Lung microvascular endothelial cell (primary cell): ENCODE measurements around the gene SLC35B2. TPM values are rescaled to one million over a fixed set of nuclear protein-coding genes. Genes with fewer than 3 reads are reported as not detected.

Experiments used
- DNase-seq, 2 donors: peaks; one replicate each; pipeline versions ENCODE4 v3.0.0 to v3.0.0-alpha.2; 2010; ENCODE audit warnings: low read depth in 2 of 2
- total RNA-seq: library from RNA; depleted of rRNA; stranded (reverse); fragments of >200 nt; gene quantifications from 2 replicates; pipeline ENCODE4 v1.2.1, GENCODE V29; 2014

Gene SLC35B2
- total RNA-seq, 1 donor from 2014 or later = 40.3 TPM

DNA sequence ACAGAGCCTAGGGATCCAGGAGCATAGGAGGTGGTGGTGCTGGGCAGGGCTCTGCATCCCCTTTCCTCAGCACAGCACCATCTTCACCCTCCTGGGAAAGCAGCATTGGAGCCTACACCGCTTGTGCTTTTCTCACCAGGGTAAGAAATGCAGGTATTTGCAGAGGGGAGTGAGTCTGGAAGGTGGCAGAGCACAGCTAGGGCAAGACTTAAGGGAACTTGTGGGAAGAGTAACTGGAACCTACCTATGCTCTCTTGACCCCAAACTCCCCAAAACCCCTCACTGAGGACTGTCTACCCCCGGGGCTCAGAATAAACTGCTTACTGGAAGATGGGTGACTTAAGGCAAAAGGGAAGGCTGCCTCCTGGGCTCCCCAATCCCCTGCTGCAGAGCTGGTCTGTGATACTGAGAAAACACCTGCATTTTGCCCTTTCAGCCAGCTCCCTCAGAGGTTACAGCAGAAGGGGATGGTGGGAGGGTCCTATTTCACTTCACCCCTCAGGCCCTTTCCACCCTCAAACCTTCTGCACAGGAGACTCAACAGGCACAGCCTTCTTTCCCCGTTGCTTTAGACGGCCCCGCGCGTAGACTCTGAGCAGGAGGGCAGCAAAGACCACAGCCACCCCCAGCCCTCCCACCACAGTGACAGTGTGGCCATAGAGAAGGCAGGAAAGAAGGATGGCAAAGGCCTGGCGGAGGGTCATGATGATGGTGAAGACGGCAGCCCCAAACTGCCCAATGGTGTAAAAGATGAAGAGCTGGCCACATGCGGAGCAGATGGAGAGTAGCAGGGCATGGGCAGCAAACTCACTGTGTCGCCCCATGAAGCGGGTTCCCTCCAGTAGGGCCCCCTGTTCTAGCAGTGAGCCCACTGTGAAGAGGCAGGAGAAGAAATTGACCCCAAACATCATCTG, 2.9 kb downstream of the SLC35B2 start:
- no peak for DNase-seq

DNA sequence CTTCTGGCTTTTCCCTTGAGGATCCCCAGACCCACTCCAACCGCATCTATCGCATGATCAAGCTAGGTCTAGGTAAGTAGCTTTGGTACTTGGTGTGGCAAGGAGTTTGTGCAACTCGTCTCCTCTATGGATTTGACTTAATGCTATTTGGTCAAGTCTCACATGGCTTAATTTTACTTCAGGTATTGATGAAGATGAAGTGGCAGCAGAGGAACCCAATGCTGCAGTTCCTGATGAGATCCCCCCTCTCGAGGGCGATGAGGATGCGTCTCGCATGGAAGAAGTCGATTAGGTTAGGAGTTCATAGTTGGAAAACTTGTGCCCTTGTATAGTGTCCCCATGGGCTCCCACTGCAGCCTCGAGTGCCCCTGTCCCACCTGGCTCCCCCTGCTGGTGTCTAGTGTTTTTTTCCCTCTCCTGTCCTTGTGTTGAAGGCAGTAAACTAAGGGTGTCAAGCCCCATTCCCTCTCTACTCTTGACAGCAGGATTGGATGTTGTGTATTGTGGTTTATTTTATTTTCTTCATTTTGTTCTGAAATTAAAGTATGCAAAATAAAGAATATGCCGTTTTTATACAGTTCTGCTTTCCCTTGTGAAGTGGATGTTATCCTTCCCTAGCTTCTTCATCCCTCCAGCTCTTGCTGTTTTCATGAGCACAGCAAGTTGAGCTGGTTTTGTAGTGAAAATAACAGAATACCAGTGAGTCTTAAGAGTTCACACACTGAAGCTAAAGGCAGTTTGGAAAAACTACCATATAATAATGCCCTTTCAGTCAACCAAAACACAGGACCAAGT, 3.8 kb downstream of the SLC35B2 start:
- DNase-seq = peak; percentile 43 to 58

DNA sequence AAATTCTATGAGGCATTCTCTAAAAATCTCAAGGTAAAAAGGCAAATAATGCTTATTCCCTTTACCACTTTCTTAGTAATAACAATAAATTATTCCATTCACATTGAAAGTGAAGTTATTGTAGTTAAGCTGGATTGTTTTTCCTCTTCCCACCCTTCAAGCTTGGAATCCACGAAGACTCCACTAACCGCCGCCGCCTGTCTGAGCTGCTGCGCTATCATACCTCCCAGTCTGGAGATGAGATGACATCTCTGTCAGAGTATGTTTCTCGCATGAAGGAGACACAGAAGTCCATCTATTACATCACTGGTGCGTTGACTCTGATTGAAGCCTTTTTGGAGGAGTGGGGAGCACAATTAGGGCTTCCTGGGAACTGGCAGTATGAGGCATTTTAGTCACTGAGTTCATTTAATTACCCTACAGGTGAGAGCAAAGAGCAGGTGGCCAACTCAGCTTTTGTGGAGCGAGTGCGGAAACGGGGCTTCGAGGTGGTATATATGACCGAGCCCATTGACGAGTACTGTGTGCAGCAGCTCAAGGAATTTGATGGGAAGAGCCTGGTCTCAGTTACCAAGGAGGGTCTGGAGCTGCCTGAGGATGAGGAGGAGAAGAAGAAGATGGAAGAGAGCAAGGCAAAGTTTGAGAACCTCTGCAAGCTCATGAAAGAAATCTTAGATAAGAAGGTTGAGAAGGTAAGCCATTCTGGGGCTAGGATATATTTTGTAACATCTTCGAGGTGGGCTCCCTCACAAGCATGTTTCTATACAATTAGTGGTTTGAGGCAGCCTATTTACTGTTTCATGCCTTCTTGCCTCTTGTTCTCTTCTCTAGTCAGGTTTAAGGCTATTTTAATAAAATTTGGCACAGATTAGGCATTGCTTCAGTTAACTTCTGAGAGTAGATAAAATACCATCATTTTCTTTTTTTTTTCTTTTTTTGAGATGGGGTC, 5.5 kb downstream of the SLC35B2 start:
- no peak for DNase-seq

DNA sequence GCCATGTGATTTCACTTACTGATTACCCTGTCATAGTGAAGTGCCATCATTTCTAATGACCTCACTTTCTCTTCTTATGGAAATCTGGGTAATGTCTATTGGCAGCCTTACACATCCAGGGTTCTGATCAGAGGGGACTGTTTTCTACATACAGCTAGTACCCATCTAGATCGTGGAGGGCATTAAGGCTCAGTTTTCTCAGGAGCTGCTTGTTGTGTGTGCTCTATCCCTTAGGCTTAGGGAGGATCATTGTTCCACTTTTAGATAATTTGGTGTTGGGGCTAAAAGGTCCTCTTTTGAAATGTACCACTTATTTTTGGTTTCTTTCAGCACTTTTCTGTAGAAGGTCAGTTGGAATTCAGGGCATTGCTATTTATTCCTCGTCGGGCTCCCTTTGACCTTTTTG, 6.6 kb downstream of the SLC35B2 start:
- DNase-seq = no peak

DNA sequence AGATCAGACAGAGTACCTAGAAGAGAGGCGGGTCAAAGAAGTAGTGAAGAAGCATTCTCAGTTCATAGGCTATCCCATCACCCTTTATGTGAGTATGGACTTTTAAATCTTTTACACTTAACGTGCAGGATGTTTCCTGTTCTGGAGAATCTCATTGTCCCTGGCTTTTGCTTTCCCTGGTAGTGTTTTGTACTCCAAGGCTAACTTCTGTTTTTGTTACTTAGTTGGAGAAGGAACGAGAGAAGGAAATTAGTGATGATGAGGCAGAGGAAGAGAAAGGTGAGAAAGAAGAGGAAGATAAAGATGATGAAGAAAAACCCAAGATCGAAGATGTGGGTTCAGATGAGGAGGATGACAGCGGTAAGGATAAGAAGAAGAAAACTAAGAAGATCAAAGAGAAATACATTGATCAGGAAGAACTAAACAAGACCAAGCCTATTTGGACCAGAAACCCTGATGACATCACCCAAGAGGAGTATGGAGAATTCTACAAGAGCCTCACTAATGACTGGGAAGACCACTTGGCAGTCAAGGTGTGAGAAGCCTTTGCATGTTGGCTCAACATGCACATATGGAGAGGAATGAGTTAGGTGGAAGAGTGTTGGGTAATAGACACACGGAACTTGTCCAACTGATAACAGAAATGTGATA, 7.1 kb downstream of the SLC35B2 start:
- no peak for DNase-seq

DNA sequence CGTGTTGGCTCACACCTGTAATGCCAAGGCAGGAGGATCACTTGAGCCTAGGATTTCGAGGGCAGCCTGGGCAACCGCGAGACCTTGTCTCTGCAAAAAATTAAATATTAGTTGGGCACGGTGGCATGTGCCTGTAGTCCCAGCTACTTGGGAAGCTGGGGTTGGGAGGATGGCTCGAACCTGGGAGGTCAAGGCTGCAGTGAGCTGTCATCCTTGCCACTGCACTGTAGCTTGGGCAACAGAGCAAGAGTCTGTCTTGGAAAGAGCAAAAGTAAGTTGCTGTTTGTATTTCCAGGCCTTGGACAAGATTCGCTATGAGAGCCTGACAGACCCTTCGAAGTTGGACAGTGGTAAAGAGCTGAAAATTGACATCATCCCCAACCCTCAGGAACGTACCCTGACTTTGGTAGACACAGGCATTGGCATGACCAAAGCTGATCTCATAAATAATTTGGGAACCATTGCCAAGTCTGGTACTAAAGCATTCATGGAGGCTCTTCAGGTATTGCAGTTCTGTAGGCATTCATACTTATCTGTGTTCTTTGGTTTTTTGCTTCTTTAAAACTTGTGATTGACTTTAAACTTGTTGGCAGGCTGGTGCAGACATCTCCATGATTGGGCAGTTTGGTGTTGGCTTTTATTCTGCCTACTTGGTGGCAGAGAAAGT, 8.1 kb downstream of the SLC35B2 start:
- DNase-seq = no peak

DNA sequence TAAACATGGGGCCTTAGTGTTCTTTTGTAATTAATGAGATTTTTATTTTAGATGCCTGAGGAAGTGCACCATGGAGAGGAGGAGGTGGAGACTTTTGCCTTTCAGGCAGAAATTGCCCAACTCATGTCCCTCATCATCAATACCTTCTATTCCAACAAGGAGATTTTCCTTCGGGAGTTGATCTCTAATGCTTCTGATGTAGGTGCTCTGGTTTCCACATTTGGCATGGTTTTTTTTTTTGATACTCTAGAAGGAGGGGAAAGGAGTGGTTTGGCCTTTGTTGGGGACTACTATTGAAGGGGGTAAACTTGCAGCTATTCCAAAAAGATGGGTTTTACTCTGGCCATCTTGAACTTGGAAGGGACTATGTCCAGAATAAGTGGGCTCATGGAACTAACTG, 8.7 kb downstream of the SLC35B2 start:
- DNase-seq = no peak

DNA sequence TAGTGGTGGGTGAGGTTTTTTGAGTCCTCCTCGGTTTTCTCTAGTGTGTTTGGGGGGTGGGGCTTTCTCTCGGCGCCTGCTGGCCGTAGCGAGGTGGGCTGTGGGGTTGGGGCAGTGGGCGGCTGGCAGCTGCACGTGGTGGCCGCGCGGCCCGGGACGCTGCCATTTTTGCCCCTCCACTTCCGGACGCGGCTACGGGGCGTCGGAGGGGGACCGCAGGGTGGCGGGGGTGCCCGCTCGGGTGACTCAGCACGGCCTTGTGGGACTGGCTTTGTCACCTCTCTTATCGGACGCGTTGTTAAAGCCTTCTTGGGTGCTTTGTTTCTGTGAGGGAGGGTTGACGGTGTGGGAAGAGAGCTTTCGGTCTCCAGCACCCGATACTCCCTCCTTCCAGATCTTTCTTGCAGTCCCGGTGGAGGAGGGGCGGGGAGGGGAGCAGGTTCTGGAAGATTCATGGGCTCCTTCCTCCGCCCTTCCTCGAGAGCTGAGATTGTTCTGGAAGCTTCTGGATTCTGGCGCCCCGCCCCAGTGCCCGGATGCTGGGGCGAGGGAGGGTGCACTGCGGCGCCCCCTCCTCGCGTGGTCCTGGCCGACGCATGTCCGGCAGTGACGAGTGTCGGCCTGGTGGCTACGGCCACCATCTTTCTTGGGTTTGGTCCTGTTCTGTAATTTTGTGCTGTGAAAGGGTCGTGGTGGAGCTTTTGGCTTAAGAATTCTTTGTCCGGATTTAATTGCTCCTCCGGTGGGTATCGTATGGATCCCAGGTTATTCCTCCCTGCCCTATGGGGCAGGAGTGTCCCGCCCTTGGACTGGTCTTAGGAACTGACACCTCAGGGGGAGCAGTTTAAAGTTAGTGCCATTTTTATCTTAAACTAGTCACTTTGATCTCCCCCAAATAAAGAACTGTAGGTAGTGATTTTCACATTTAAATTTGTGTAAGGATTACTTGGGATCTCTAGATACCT, 9.7 kb downstream of the SLC35B2 start:
- DNase-seq = peak; percentile 75 to 78

DNA sequence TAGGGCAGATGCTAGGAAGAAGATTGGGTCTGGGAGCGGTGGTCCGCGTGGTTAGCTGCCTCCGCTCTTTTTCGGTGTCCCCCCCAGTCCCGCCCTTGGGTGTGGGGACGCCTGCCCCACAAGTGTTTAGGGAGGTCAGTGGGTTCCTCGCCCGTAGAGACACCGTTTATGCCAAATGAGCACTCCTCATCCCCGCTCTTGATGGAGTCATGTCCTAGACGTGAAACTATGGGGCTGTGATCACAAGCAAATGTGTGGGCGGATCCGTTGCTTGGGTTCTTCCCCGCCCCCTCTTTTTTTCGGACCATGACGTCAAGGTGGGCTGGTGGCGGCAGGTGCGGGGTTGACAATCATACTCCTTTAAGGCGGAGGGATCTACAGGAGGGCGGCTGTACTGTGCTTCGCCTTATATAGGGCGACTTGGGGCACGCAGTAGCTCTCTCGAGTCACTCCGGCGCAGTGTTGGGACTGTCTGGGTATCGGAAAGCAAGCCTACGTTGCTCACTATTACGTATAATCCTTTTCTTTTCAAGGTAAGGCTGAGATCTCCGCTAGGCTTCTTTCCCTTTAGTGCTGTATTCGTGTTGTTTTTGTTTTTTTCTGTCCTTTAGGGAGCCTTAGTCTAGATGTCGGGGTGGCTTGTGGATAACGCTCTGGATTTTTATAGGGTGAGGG, 10.5 kb downstream of the SLC35B2 start, which contains the start of gene HSP90AB1:
TSS of gene HSP90AB1 (plus strand) at position 439 of the 675 bp plus-strand sequence. CDS start 1,529 bp downstream, outside the sequence.
- DNase-seq = peak; percentile 99

DNA sequence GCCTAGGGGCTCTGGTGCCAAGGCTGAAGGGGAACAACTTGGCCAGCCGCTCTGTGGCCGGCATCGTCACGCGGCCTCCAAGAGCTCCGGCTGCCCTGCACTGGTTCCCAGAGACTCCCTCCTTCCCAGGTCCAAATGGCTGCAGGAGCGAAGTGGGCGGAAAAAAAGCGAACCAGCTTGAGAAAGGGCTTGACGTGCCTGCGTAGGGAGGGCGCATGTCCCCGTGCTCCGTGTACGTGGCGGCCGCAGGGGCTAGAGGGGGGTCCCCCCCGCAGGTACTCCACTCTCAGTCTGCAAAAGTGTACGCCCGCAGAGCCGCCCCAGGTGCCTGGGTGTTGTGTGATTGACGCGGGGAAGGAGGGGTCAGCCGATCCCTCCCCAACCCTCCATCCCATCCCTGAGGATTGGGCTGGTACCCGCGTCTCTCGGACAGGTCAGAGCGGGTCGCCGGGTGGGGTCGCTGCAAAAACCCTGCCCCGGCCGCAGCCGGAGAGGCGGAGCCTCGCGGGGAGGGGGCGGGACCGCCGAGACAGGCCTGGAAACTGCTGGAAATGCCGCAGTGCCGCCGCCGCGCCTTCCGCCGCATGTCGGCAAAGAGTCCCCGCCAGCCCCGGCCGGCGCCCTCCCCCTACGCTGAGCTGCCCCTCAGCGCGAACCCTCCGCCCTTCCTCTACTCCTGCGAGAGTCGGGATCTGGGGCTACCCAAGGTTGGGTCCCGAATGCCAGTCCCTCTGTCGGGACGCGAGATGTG, 11.2 kb downstream of the SLC35B2 start:
- DNase-seq = peak; percentile 84 to 93

DNA sequence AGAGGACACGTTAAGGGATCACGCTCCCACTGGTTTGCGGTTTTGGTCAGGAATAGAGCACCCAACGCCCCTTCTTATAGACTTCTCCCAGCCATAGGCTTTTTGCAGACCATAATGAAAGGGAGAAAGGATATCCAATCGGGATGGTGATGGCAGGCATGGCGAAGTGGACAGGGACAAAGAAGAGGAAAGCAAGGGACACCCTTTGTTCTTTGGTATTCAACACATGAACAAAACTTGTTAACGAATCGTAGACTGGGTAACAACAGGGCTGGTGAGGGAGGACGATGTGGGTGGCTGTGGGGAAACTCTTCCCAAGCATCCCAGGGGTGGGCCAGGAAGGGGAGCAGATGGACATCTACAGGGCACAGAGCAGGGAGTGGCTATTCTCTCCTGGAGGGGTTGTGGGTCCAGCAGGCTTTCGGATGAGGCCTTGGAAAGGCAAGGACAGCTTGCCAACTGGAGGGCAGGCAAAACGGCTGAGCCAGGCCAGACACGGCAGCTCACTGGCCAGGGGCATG, 11.9 kb downstream of the SLC35B2 start:
- DNase-seq = no peak

DNA sequence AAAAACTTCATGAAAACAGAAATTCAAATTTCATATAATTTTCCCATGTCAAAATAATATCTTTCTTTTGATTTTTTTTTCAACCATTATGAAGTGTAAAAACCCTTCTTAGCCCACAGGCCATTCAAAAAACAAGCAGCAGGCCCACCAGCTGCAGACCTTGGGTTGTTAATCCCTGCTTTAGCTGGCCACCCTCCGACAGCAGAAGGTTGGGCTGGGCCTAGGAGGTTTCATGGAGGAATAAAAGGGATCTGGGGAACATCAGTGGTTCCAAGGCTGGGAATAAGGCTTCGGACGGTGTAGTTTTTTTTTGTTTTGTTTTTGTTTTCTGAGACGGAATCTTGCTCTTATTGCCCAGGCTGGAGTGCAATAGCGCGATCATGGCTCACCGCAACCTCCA, 14.0 kb downstream of the SLC35B2 start:
- no peak for DNase-seq

DNA sequence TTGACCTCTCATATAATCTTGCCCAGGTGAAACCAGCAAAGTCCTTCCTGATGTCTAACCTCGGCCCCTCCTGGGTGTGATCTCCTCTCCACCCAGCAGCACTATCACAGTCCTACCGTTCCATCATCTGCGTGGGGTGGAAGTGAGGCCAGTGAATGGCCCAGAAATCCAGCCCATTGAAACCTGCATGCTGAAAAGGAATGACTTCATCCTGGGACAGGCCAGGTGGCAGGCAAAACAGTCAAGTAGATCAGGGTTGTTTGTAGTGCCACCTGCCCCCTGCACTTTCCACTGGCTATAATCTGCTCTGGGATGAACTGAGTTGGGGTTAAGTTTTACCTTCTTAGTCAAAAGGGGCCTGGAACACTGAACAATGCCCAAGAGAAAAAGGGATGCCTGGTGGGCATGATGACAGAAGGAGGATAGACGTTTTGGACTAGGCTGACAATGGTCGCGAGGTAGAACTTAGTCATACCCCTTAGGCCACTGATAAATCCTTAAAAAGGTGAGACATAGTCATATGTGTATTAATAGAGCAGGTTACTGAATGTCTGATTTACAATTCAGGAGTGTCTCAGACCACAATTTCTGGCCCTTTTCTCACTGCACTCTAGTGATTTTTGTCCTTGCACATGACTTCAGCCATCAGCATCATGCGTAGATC, 18.5 kb downstream of the SLC35B2 start:
- no peak for DNase-seq

DNA sequence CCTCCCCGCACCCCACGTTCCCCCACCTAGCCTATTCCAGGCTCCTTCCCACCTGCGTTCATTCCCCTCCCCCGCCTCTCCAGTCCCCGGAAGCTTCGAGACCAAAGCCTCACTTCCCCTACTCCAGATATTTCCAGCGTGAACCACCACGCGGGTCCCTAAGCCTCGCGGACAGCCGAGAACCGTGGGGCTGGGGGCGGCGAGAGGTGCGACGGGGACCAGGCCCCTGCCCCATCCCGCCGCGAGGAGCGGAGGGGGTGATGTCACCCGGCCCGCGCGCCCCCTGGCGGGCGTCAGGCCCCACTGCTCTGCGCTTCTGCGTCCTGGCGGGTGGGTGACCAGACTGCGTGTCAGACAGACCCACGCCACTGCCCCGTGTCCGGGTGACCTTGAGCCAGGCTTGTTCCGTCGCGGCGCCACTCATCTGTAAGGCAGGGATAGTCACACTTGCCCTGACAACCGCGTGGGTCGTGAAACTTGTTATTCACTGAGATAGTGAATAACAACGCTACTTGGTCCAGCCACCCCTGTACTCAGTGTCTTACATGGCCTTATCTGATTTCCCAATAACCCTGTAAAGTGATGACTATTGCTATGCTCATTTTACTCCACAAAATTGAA, 19.4 kb downstream of the SLC35B2 start:
- DNase-seq = peak; percentile 72 to 81

DNA sequence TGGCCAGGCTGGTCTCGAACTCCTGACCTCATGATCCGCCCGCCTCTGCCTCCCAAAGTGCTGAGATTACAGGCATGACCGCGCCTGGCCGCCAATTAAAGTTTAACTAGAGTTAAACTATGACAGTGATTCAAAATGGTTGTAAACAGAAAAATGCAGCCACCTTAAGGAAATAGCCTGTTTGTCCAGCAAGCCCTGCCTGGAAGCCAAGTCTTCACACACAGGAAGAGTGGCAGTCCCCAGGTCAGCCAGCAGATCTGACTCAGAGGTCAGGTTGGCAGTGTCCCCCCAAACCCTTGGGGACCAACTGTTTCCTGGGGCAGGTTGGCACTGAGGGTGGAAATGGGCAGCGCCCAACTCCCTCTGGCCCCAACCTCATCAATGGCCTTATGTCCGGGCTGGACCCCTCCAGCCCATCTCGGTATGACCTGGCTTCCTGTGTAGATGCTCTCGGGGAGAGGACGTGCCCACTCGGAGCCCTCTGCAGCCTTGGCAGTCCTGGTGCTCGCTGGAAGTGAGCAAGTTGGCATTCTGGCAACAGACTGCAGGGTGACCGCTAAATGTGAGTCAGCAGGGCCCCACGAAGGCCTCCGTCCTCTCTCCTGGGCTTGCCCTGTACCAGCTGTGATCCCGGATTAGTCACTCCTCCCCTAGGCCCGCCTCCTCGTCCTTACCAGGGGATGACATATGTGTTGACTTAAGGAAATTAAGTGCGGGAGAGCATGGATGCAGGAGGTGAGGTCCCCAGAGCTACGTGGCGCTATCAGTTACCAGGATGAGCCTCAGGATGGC, 20.1 kb downstream of the SLC35B2 start:
- peak; percentile 83 to 98 for DNase-seq
